Stimulated activated CD4-positive, alpha-beta T cell treated with anti-CD3 and anti-CD28 coated beads, Interleukin-1b, Interleukin-23, amount 100 ng/mL, for 4 hours (primary cell): Measurements from ENCODE around the gene NCAM1.

Experiments used
- DNase-seq, 2 donors: peaks; one replicate each; pipeline ENCODE4 v3.0.0-alpha.2; 2020; ENCODE audit warnings: low read depth in 2 of 2

The NCAM1 gene

GRCh38 chr11:112968941-112969713 is 7.9 kb downstream of the NCAM1 start:
- no peak for DNase-seq

GRCh38 chr11:112971195-112971594 is 10.0 kb downstream of the NCAM1 start:
- no peak for DNase-seq

GRCh38 chr11:112971827-112972226 is 10.6 kb downstream of the NCAM1 start:
- DNase-seq, result no peak

GRCh38 chr11:112972399-112973145 is 11.4 kb downstream of the NCAM1 start:
- no peak for DNase-seq

GRCh38 chr11:112975051-112975450 is 13.8 kb downstream of the NCAM1 start:
- DNase-seq, result no peak

GRCh38 chr11:112975493-112975892 is 14.3 kb downstream of the NCAM1 start:
- DNase-seq, result no peak

GRCh38 chr11:112977755-112978154 is 16.5 kb downstream of the NCAM1 start:
- DNase-seq, result no peak

- no peak for DNase-seq
Observed at GRCh38 chr11:112983887-112984286, 22.7 kb downstream of the NCAM1 start.

- no peak for DNase-seq
Observed at GRCh38 chr11:112989198-112989597, 28.0 kb downstream of the NCAM1 start.

GRCh38 chr11:112993808-112994207 is 32.6 kb downstream of the NCAM1 start:
- no peak for DNase-seq

- DNase-seq, result no peak
Observed at GRCh38 chr11:112995423-112996090, 34.3 kb downstream of the NCAM1 start.

- DNase-seq, result no peak
Observed at GRCh38 chr11:112996994-112997393, 35.8 kb downstream of the NCAM1 start.

GRCh38 chr11:112997857-112998466 is 36.7 kb downstream of the NCAM1 start:
- no peak for DNase-seq

- no peak for DNase-seq
Observed at GRCh38 chr11:112999520-112999919, 38.3 kb downstream of the NCAM1 start.

GRCh38 chr11:113001709-113002108 is 40.5 kb downstream of the NCAM1 start:
- DNase-seq, result no peak

- DNase-seq, result no peak
Observed at GRCh38 chr11:113006896-113007445, 45.8 kb downstream of the NCAM1 start.

GRCh38 chr11:113014262-113015097 is 53.3 kb downstream of the NCAM1 start:
- DNase-seq, result no peak

GRCh38 chr11:113015098-113015455 is 53.9 kb downstream of the NCAM1 start:
- DNase-seq, result no peak

- no peak for DNase-seq
Observed at GRCh38 chr11:113016905-113017304, 55.7 kb downstream of the NCAM1 start.

- DNase-seq, result no peak
Observed at GRCh38 chr11:113018913-113019312, 57.7 kb downstream of the NCAM1 start.

GRCh38 chr11:113019711-113020110 is 58.5 kb downstream of the NCAM1 start:
- no peak for DNase-seq
